Duodenal mucosa (tissue), 2 donors: Measurements from ENCODE around the gene ABCA12.

Source experiments
- H3K27ac ChIP-seq: one replicate; pipeline ENCODE4 v1.7.0; 2013; ENCODE audit warnings: low read depth, low read length
- H3K27me3 ChIP-seq, 2 donors: one replicate each; pipeline ENCODE4 v1.7.0; 2013; ENCODE audit warnings: low read length in 2 of 2, control low read depth in 1 of 2; ENCODE audit not compliant: insufficient read depth in 2 of 2, control insufficient read depth in 1 of 2
- H3K36me3 ChIP-seq, 2 donors: one replicate each; pipeline ENCODE4 v1.7.0; 2013; ENCODE audit warnings: low read length in 2 of 2, control low read depth in 1 of 2; ENCODE audit not compliant: insufficient read depth in 2 of 2, control insufficient read depth in 1 of 2
- H3K4me1 ChIP-seq, 2 donors: one replicate each; pipeline ENCODE4 v1.7.0; 2013; ENCODE audit warnings: low read length in 2 of 2, control low read depth in 1 of 2; ENCODE audit not compliant: insufficient read depth in 2 of 2, control insufficient read depth in 1 of 2
- H3K4me3 ChIP-seq, 2 donors: one replicate each; pipeline ENCODE4 v1.7.0; 2013; ENCODE audit warnings: low read length in 2 of 2, low read depth in 1 of 2
- H3K9ac ChIP-seq, 2 donors: one replicate each; pipeline ENCODE4 v1.7.0; 2013; ENCODE audit warnings: low read length in 2 of 2, low read depth in 1 of 2
- H3K9me3 ChIP-seq, 2 donors: one replicate each; pipeline ENCODE4 v1.7.0; 2013; ENCODE audit warnings: low read length in 2 of 2, control low read depth in 1 of 2; ENCODE audit not compliant: control insufficient read depth in 1 of 2

The ABCA12 gene

DNA sequence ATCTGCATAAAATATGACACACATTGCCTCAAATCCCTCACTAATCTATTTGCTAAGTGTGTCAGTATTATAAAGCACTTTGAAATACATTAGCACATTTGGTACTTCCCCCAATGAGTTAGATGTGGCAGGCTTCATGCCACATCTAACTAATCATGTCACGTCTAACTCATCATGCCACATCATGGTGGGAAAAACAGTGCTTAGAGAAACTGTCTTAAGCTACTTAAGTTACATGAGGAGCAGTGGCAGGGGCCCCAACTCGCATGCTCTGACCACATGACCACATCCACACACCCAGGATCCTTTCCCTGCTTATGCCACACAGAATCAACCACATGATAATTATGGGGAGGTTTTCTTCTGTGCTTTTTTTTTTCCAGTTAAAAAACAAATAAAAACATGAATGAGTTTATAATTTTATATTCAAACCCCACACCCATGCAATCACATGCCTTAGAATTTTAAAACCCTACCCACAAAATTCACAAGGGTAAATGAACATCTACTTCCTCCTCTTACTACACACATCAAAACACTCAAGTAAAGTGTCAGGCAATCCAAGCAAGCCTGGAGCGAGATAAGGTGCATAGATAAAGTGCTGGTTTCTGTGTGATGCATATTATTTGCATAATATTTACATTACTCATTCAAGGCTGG is 1.6 kb downstream of the ABCA12 start:
- H3K4me3 ChIP-seq: no peak overlapping the region
- no peaks in the 10 kb centered on the region for H3K36me3 ChIP-seq
- no peak overlapping the region for H3K27ac ChIP-seq
- no peaks in the 10 kb centered on the region for H3K9me3 ChIP-seq
- no peak overlapping the region for H3K9ac ChIP-seq
- no peaks in the 10 kb centered on the region for H3K27me3 ChIP-seq
- no peaks in the 10 kb centered on the region for H3K4me1 ChIP-seq

DNA sequence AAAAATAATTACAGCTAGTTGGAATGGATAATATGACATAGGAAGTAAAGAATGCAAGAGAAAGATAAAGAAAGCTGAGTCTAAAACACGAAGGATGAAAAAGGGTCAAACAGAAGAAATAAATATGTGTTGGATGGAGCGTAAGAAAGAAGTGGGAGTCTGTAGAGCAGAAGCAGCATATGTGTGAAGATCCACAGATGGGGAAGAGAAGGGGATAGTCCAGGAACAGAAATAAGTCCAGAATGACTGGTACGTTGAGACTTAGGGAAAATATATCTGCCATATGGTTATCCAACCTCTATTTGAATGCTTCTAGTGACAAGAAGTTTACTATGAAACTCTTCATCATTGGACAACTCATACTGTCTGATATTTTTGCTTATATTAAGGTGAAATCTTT is 18.0 kb downstream of the ABCA12 start:
- no peak overlapping the region for H3K9ac ChIP-seq
- H3K4me1 ChIP-seq: no peaks in the 10 kb centered on the region
- H3K4me3 ChIP-seq: no peak overlapping the region
- H3K36me3 ChIP-seq: no peaks in the 10 kb centered on the region
- H3K9me3 ChIP-seq: peaks cover 0 to 4% of the 10 kb centered on the region in 2 donors
- H3K27ac ChIP-seq: no peak overlapping the region
- no peaks in the 10 kb centered on the region for H3K27me3 ChIP-seq

GRCh38 chr2:215119847-215120246 is 18.6 kb downstream of the ABCA12 start:
- Histone ChIP-seq H3K36me3 (no peaks in the 10 kb centered on the region), H3K4me1 (no peaks in the 10 kb centered on the region), H3K4me3 (no peak overlapping the region), H3K9me3 (peaks cover 0 to 4% of the 10 kb centered on the region in 2 donors), H3K27ac (no peak overlapping the region), H3K9ac (no peak overlapping the region), H3K27me3 (no peaks in the 10 kb centered on the region)

- Histone ChIP-seq H3K27ac (no peak overlapping the region), H3K4me3 (no peak overlapping the region), H3K27me3 (no peaks in the 10 kb centered on the region), H3K9me3 (no peaks in the 10 kb centered on the region), H3K4me1 (no peaks in the 10 kb centered on the region), H3K36me3 (no peaks in the 10 kb centered on the region), H3K9ac (no peak overlapping the region)
Observed at GRCh38 chr2:215110918-215111317, 27.5 kb downstream of the ABCA12 start.

DNA sequence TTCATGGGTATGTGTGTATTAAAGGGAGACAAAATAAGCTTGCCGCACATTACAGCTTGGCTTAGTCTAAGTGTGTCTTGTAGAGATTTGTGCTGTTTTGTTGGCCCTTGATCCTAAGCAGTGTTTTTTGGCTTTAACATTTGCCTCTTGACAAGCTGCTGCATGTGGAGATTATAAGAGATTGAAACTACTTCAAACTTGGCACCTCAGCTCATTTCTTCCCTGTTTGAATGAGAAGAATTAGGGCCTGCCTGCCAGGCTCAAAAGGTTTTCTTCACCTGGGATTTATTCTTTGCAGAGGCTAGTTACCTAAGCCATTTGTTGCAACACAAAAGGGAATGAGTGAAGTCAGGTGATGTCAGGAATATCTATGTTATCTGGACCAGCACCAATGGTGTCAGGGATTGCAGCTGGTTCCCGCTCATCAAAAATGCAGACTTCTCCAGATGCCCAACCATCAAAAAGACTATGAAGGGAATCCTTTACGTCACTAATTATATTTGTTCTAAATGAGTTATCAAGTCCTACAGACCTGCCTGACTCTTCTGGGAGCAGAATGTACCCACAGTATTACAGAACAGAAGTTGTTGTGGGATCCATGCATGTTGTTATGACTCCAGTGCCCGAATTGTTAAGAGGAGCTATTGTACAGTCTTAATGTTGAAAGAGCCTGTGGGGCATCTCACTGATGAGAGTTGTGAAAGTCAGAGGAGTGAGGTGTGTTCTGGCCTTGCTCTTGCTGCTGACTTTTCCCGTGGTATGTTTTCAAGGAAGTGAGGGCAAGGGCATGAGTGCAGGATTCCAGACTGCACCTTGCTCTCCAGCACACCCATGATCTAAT is 31.0 kb downstream of the ABCA12 start:
- Histone ChIP-seq H3K9ac (no peak overlapping the region), H3K9me3 (no peaks in the 10 kb centered on the region), H3K27ac (no peak overlapping the region), H3K4me3 (no peak overlapping the region), H3K36me3 (no peaks in the 10 kb centered on the region), H3K4me1 (no peaks in the 10 kb centered on the region), H3K27me3 (no peaks in the 10 kb centered on the region)

- no peak overlapping the region for H3K27ac ChIP-seq
Observed at GRCh38 chr2:215105607-215106354, 32.6 kb downstream of the ABCA12 start.

GRCh38 chr2:215104226-215104625 is 34.2 kb downstream of the ABCA12 start:
- Histone ChIP-seq H3K9ac (no peak overlapping the region), H3K27me3 (no peaks in the 10 kb centered on the region), H3K27ac (no peak overlapping the region)

More at GRCh38 chr2:215105607-215106354, 32.6 kb downstream of the ABCA12 start:
- H3K9ac ChIP-seq: no peak overlapping the region
- no peaks in the 10 kb centered on the region for H3K9me3 ChIP-seq
- H3K27me3 ChIP-seq: no peaks in the 10 kb centered on the region
- no peak overlapping the region for H3K4me3 ChIP-seq
- no peaks in the 10 kb centered on the region for H3K36me3 ChIP-seq
- no peaks in the 10 kb centered on the region for H3K4me1 ChIP-seq

DNA sequence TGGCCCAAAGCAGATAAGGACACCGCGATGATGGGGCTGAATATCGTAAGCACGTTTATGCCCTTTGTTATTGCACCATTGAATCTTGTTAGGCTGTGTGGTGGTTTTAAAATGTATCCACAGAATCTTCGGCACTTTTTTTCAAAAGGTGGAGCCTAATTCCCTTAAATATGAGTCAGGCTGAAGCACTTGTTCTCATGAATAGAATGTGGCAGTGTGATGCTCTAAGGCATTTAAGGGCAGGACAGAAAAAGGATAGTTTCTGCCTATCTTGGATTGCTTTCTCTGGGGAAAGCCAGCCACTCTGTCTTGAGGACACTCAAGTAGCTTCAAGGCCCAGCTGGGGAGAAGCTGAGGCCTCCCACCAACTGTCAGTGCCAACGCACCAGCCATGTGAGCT is 39.6 kb downstream of the ABCA12 start:
- no peak overlapping the region for H3K27ac ChIP-seq
- H3K4me3 ChIP-seq: no peak overlapping the region
- H3K27me3 ChIP-seq: no peaks in the 10 kb centered on the region
- no peaks in the 10 kb centered on the region for H3K9me3 ChIP-seq
- no peaks in the 10 kb centered on the region for H3K36me3 ChIP-seq
- H3K9ac ChIP-seq: no peak overlapping the region
- no peaks in the 10 kb centered on the region for H3K4me1 ChIP-seq

More at GRCh38 chr2:215104226-215104625, 34.2 kb downstream of the ABCA12 start:
- no peaks in the 10 kb centered on the region for H3K9me3 ChIP-seq
- no peak overlapping the region for H3K4me3 ChIP-seq
- H3K4me1 ChIP-seq: no peaks in the 10 kb centered on the region
- H3K36me3 ChIP-seq: no peaks in the 10 kb centered on the region

DNA sequence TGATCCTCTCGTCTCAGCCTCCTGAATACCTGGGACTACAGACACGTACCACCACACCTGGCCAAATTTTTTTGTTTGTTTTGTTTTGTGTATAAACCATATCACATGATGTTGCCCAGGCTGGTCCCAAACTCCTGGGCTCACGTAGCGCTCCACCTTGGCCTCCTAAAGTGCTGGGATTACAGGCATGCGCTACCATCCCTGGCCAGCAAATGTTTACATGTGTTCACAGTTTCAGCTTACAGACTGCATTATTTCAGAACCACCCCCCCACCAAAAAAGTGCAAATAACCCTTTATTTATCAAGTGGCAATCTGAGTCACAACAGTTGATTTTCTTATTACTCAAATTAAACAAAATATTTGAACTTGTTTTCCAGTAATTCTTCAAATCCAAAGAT is 54.3 kb downstream of the ABCA12 start:
- Histone ChIP-seq H3K9ac (no peak overlapping the region), H3K9me3 (no peaks in the 10 kb centered on the region), H3K4me1 (no peaks in the 10 kb centered on the region), H3K27ac (no peak overlapping the region), H3K27me3 (no peaks in the 10 kb centered on the region), H3K36me3 (no peaks in the 10 kb centered on the region), H3K4me3 (no peak overlapping the region)

GRCh38 chr2:215083146-215083545 is 55.3 kb downstream of the ABCA12 start:
- Histone ChIP-seq H3K9ac (no peak overlapping the region), H3K9me3 (no peaks in the 10 kb centered on the region), H3K27me3 (no peaks in the 10 kb centered on the region), H3K27ac (no peak overlapping the region), H3K4me3 (no peak overlapping the region), H3K36me3 (no peaks in the 10 kb centered on the region), H3K4me1 (no peaks in the 10 kb centered on the region)
